Activated CD8-positive, alpha-beta T cell treated with anti-CD3 and anti-CD28 coated beads for 36 hours (primary cell): ENCODE data around the gene MKNK2. TPM values are rescaled to one million over a fixed set of nuclear protein-coding genes. Genes with fewer than 3 reads are reported as not detected.
A peak's percentile ranks its signal among the peaks of the same experiment; 100 is the strongest.

ENCODE experiments used
- ATAC-seq: fragments of 200-7000 bp; cut with Tn5 transposase; one replicate; pipeline ENCODE4 v1.10.0; 2021; ENCODE audit warnings: mild to moderate bottlenecking, moderate library complexity
- CTCF ChIA-PET: fragments of 350-600 bp; sonication (Branson Sonifier 250); formaldehyde crosslinking; loops from one replicate; lab custom pipeline; 2021; ENCODE audit warnings: antibody characterized with exemption; lab: Charles Lee
- POLR2A ChIA-PET: fragments of 350-600 bp; sonication (Branson Sonifier 250); formaldehyde crosslinking; loops from one replicate; lab custom pipeline; 2021; ENCODE audit warnings: antibody characterized with exemption; lab: Charles Lee
- DNase-seq: peaks from one replicate; pipeline ENCODE4 v3.0.0-alpha.2; 2020
- H3K27ac Mint-ChIP-seq: one replicate; pipeline ENCODE4 v1.8.0; 2021; ENCODE audit warnings: mild to moderate bottlenecking, mixed read lengths
- H3K27me3 Mint-ChIP-seq: one replicate; pipeline ENCODE4 v1.8.0; 2021; ENCODE audit warnings: mixed read lengths
- H3K36me3 Mint-ChIP-seq: one replicate; pipeline ENCODE4 v1.8.0; 2021; ENCODE audit warnings: low read depth, mixed read lengths
- H3K4me1 Mint-ChIP-seq: one replicate; pipeline ENCODE4 v1.8.0; 2021; ENCODE audit warnings: low read depth, mixed read lengths
- H3K4me3 Mint-ChIP-seq: one replicate; pipeline ENCODE4 v1.8.0; 2021; ENCODE audit warnings: mild to moderate bottlenecking, moderate library complexity, mixed read lengths
- H3K9me3 Mint-ChIP-seq: one replicate; pipeline ENCODE4 v1.8.0; 2021; ENCODE audit warnings: mixed read lengths
- intact Hi-C: fragments of 100-400 bp; cut with micrococcal nuclease; formaldehyde crosslinking; loops from one replicate; pipeline ENCODE4 v1.10.0; 2022
- total RNA-seq, 2 experiments: library from RNA; stranded (reverse); gene quantifications; one replicate each; pipeline ENCODE4 v1.2.3, GENCODE V29; 2021
- TF ChIP-seq, protein P1 (sequence below): fragments of 200-600 bp; IDR thresholded peaks from one replicate; pipeline ENCODE4 v1.8.0; 2022; ENCODE audit warnings: antibody characterized with exemption, mild to moderate bottlenecking

Gene MKNK2
- total RNA-seq, 2 experiments from 2014 or later, result 323 to 327 TPM

DNA sequence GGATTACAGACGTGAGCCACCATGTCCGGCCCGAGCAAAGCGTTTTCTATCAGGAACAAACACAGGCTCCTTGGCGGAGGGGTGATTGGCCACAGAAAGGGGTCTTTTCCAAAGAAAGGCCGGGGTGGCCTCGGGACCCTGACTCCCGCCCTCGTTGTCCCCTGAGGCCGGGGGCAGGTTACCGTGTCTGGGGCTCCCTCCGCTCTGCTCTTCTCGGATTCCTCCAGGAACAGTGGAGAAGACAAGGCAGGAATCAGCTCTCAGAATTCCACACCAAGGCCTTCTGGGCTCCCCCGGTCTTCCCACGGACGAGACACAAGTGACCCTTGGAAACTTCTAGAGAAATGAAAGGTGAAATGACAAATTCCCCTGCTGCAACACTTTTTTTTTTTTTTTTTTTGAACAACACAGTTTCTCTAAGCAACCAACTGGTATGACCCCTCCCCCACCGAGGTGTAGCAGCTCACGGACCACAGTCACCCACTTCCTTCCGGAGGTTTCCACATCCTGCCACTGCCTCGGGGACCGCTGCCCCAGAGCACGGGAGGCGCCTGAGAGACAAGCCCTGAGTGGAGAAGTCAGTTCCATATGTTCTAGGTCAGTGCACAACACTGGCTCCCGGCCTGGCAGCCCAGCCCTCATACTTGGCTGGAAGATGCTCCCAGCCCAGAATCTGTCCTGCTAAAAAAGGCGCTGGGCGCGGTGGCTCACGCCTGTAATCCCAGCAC is 34.1 kb upstream of the MKNK2 start:
- CTCF ChIA-PET, result interaction anchor here (0.9 to 2.7 kb wide), 3 partner anchors 10 to 15 kb away, joined by 3 to 13 read pairs (median 13); no protein-coding TSS in a partner anchor
- peak overlapping the region; percentile 99 for H3K4me3 Mint-ChIP-seq

DNA sequence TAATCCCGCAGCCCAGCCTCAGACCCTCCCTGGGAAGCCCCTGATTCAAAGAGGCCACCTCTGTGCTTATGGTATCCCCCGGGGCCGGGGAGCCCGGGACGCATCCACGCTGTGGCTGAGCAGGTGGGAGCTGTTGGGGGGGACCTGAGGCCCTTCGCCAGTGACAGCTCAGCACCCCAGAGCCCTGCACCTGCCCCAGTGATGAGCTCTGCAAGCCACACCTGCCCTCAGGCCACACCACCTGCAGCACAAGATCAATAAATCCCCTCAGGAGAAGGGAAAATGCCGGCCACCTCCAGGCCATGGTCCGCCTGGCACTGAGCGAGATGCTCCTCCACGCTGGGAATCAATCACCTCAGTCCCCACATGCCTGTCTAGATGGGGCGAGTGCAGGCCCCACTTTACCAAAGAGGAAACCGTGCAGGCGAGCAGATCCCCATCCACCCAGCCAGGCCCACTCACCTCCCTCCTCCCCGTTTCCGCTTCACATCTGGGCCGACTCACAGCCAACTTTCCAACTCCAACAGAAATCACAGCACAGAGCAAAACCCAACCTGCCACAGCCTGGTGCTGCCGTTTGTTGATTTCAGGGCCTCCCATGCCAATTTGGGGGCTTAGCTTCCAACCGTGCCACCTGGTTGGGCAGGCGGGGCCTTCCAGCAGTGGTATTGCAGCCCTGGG is 32.3 kb upstream of the MKNK2 start:
- CTCF ChIA-PET, result interaction anchor here (1.0 to 2.7 kb wide), 7 partner anchors 9 to 51 kb away, joined by 3 to 13 read pairs (median 3); no protein-coding TSS in a partner anchor
- Mint-ChIP-seq H3K27me3 (no peaks in the 10 kb centered on the region), H3K27ac (peak overlapping the region; percentile 100), H3K36me3 (peaks cover 78% of the 10 kb centered on the region), H3K4me3 (peak overlapping the region; percentile 99), H3K9me3 (no peaks in the 10 kb centered on the region), H3K4me1 (peaks cover 54% of the 10 kb centered on the region)
- ATAC-seq (peak; percentile 29), DNase-seq (peak; percentile 83)
- intact Hi-C loops, result no loop called here
- TF ChIP-seq, protein P1, sequence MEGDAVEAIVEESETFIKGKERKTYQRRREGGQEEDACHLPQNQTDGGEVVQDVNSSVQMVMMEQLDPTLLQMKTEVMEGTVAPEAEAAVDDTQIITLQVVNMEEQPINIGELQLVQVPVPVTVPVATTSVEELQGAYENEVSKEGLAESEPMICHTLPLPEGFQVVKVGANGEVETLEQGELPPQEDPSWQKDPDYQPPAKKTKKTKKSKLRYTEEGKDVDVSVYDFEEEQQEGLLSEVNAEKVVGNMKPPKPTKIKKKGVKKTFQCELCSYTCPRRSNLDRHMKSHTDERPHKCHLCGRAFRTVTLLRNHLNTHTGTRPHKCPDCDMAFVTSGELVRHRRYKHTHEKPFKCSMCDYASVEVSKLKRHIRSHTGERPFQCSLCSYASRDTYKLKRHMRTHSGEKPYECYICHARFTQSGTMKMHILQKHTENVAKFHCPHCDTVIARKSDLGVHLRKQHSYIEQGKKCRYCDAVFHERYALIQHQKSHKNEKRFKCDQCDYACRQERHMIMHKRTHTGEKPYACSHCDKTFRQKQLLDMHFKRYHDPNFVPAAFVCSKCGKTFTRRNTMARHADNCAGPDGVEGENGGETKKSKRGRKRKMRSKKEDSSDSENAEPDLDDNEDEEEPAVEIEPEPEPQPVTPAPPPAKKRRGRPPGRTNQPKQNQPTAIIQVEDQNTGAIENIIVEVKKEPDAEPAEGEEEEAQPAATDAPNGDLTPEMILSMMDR, result no peak
- POLR2A ChIA-PET, result interaction anchor here (0.7 to 4.4 kb wide), 16 partner anchors 9 to 188 kb away, joined by 3 to 43 read pairs (median 6); partner anchors contain the start of gene MOB3A

More for the DNA sequence above, 34.1 kb upstream of the MKNK2 start:
- peak overlapping the region; percentile 100 for H3K27ac Mint-ChIP-seq
- intact Hi-C loops, result loop anchor here (5.0 kb wide), 2 partner anchors 33 to 63 kb away; partner anchors contain the start of gene MKNK2
- no peaks in the 10 kb centered on the region for H3K9me3 Mint-ChIP-seq
- peak; percentile 60 for ATAC-seq
- TF ChIP-seq, protein P1, result no peak
- DNase-seq, result peak; percentile 98
- peaks cover 56% of the 10 kb centered on the region for H3K4me1 Mint-ChIP-seq
- H3K36me3 Mint-ChIP-seq, result peaks cover 72% of the 10 kb centered on the region
- no peaks in the 10 kb centered on the region for H3K27me3 Mint-ChIP-seq
- POLR2A ChIA-PET, result interaction anchor here (0.6 to 4.4 kb wide), 6 partner anchors 10 to 181 kb away, joined by 3 to 43 read pairs (median 9); partner anchors contain the start of genes MKNK2 and MOB3A

DNA sequence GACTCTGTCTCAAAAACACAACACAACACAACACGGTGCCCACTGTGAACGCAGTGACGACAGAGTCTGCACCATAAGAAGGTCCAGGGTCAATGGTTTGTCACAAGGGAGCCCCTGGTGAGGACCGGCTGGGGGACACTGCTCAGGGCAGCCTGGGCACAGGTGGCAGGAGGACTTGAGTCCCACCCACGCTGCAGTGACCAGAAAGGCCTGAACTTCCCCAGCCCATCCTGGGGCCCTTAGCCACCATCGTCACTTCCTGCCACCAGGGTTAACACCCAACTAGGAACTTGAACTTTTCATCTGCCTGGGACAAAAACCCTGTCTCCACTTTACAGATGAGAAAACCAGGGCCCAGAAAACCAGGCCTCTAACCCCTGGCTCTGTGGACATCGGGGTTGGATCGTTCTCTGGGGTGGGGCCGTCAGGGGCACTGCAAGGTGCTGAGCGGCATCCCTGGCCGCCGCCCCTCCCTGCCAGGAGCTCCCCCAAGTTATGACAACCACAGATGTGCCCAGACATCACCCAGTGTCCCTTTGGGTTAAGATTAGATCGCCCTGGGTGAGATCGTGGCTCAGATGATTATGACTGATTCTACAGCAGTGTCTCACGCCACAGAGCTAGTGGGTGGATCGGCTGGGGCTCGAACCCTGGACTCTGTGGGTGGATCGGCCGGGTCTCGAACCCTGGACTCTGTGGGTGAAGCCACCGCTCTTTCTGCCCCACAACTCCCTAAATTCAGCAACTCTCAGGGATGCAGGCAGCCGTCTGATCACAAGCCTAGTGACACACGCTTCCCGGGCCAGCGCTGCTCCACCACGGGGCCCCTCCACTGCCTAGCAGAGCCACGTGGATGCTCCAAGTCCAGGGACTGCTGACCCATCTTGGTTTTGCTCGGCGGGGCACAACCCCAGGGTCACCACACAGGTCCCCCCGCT is 31.1 kb upstream of the MKNK2 start:
- Mint-ChIP-seq H3K9me3 (no peaks in the 10 kb centered on the region), H3K4me1 (peaks cover 42% of the 10 kb centered on the region)

DNA sequence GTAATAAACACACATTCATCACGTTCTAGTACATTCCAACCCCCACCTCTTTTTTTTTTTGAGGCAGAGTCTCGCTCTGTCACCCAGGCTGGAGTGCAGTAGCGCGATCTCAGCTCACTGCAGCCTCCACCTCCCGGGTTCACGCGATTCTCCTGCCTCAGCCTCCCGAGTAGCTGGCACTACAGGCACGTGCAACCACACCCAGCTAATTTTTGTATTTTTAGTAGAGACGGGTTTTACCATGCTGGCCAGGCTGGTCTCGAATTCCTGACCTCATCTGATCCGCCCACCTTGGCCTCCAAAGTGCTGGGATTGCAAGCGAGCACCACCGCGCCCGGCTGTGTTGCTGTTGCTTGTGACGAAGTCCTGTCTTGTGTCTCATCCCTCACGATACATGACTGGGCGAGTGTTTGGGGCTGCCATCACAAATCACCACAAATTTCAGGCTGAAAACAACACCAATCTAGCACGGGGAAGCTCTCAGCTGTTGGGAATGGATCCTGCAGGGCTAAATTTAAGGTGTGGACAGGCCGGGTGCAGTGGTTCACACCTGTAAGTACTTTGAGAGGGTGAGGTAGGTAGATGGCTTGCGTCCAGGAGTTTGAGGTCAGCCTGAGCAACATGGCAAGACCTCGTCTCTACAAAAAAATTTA is 29.4 kb upstream of the MKNK2 start:
- H3K4me1 Mint-ChIP-seq, result peaks cover 33% of the 10 kb centered on the region
- peak overlapping the region; percentile 99 for H3K4me3 Mint-ChIP-seq
- DNase-seq (no peak), ATAC-seq (no peak)
- intact Hi-C loops, result no loop called here
- H3K27me3 Mint-ChIP-seq, result no peaks in the 10 kb centered on the region
- ChIA-PET CTCF (interaction anchor here (0.7 to 0.9 kb wide), 2 partner anchors 11 kb away, joined by 3 to 5 read pairs; no protein-coding TSS in a partner anchor), POLR2A (interaction anchor here (0.6 to 1.6 kb wide), 4 partner anchors 9 to 15 kb away, joined by 3 to 5 read pairs (median 4); no protein-coding TSS in a partner anchor)
- TF ChIP-seq, protein P1, result no peak
- H3K27ac Mint-ChIP-seq, result peak overlapping the region; percentile 100
- H3K36me3 Mint-ChIP-seq, result peaks cover 89% of the 10 kb centered on the region
- no peaks in the 10 kb centered on the region for H3K9me3 Mint-ChIP-seq

More for the DNA sequence above, 31.1 kb upstream of the MKNK2 start:
- Mint-ChIP-seq H3K27ac (peak overlapping the region; percentile 100), H3K36me3 (peaks cover 82% of the 10 kb centered on the region), H3K4me3 (peak overlapping the region; percentile 99), H3K27me3 (no peaks in the 10 kb centered on the region)
- CTCF ChIA-PET, result interaction anchor here (1.5 to 2.4 kb wide), 2 partner anchors 12 kb away, joined by 6 to 13 read pairs; no protein-coding TSS in a partner anchor
- TF ChIP-seq, protein P1, result no peak
- peak; percentile 38 for ATAC-seq
- peak; percentile 80 for DNase-seq
- intact Hi-C loops, result no loop called here
- POLR2A ChIA-PET, result interaction anchor here (0.8 to 4.4 kb wide), 11 partner anchors 9 to 67 kb away, joined by 3 to 43 read pairs (median 6); partner anchors contain the start of gene MOB3A
